Measurements from ENCODE around the gene LEMD3.

LEMD3 gene

DNA sequence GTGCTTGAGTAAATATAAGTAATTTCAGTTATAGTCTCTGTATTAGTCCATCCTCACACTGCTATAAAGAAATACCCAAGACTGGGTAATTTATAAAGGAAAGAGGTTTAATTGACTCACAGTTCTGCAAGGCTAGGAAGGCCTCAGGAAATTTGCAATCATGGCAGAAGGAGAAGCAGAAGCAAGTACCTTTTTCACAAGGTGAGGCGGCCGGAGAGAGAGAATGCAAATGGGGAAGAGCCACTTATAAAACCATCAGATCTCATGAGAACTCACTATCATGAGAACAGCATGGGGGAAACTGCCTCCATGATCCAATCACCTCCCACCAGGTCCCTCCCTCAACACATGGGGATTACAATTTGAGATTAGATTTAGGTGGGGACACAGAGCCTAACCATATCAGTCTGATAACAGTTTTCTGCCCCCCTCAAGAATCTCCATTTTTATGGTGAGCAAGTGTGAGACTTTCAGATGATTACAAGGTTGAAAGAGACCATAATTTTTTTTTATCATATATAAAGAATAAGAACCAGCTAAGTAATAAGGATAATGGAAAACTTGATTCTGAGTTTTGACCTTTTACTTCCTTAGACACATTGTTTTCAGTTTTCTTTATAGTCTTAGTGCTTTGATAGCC, 35.6 kb downstream of the LEMD3 start:
- DNase-seq (ENCODE audit: low read depth in 3 of 3, low spot score in 1 of 3) = no peak

DNA sequence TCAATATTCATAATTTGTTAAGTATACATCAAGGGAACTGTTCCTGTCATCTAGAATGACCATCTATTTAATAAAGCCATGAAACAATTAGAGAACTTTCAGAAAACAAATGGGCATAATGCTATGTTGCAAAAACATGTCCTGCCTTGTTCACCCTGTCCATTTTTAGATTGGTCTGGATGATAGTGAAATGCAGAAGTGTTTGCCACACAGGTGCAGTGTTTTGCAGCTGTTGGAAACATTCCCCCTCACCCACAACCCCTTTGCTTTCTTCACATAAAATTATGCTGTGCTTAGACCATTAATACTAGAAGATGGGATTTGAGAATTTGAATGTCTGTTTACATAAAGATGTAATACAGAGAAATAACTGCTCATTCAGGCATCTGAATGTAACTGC, 36.5 kb downstream of the LEMD3 start:
- no peak for DNase-seq (ENCODE audit: low read depth in 3 of 3, low spot score in 1 of 3)

DNA sequence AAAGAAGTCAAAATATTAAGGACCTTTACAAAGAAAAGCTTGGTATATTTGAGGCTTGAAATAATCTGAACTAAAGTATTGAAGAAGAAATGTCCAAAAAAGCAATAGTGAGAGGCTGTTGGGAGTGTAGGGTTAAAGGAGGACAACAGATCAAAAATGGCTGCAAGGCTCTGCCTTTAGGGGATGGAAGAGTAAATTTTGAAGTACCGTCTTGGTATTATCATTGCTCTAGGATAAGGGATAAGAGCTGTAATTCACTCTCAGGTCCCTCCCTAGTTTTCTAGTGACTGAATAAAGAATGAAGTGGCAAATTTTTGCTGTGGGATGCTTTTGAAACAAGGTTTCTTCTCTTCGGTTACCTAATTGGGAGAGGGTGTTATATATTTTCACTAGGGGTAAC, 38.7 kb downstream of the LEMD3 start:
- DNase-seq (ENCODE audit: low read depth in 3 of 3, low spot score in 1 of 3) = no peak

DNA sequence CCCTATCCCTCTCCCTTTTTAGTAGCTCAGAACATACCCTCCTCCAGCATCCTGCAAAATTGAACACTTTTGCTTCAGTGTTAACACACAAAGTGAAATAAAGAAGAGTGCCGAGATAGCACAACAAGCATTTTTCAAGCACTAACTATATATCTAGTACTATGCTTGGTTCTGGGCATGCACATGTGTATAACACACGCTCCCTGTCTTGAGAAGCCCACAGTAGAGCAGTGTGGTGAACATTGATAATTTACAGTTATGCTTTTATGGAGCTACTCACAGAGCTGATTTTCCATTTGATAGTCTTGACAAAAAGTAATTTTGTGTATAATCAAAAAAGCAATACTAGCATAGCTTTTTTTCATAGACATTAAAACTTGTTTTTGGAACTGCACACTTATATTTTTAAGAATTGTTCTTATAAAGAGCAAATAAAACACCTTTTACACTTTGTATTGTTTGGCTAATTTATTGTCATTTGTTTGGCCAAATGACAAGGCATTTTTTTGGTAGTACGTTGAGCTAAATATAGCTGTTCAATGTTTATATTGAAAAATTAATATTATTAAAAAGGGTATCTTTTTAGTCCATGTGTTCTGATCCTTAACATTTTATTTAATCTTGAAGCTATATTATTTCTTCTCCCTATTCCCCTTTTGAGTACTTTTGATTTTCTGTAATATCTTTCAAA, 39.7 kb downstream of the LEMD3 start:
- DNase-seq (ENCODE audit: low read depth in 3 of 3, low spot score in 1 of 3) = no peak

DNA sequence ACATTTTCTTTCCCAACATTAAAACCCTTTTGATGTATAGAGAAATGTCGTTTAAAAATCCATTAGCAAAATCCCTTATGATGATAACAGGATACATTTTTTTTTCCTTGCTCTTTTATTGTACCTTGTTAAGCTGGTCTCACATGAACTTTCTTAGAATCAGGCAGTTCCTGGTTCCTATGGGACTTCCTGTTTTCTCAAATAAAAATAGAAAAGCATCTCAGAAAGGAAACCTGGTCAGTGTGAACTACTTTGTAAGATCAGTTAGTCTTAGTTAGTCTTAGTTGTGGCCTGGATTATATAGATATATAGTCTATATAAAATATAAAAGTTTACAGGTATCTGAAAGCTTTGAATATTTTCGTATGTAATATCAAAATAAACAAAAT, 40.3 kb downstream of the LEMD3 start:
- DNase-seq (ENCODE audit: low read depth in 3 of 3, low spot score in 1 of 3) = no peak

DNA sequence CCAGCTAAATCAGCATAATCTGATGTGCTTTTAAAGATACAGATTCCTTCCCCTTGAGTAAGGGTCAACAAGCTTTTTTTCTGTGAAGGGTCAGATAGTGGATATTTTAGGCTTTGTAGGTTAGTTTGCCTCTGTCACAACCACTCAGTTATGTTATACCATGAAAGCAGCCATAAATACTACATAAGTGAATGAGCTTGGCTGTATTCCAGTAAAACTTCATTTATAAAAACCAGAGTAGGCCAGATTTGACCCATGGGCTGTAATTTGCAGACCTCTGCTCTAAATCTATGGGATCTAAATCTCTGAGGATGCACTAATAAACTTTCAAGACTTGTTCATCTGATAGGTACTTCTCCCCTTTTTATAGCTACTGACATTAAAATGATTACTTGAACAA, 47.7 kb downstream of the LEMD3 start:
- DNase-seq (ENCODE audit: low read depth in 3 of 3, low spot score in 1 of 3) = no peak

DNA sequence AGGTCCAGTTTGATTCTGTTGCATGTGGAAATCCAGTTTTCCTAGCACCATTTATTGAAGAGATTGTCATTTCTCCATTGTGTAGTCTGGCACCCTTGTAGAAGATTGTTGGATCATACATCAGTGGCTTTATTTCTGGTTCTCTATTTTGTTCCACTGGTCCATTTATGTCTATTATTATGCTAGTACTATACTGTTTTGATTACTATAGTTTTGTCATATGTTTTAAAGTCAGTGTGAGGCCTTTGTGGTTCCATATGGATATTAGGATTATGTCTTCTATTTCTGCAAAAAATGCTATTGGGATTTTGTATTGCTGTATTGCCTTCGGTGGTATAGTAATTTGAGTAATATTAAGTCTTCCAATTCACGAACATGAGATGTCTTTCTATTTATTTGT, 51.4 kb downstream of the LEMD3 start:
- DNase-seq (ENCODE audit: low read depth in 3 of 3, low spot score in 1 of 3) = no peak

DNA sequence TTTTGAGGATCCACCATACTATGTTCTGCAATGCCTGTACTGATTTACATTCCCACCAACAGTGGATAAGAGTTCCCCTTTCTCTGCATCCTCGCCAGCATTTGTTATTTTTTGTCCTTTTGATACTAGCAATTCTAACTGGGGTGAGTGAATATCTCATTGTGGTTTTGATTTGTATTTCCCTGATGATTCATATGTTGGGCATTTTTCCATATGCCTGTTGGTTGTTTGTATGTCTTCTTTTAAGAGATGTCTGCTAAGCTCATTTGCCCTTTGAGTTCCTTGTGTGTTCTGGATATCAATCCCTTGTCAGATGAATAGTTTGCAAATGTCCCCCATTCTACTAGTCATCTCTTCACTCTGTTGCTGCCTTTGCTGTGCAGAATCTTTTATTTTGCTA, 60.1 kb downstream of the LEMD3 start:
- DNase-seq (ENCODE audit: low read depth in 3 of 3, low spot score in 1 of 3) = no peak

DNA sequence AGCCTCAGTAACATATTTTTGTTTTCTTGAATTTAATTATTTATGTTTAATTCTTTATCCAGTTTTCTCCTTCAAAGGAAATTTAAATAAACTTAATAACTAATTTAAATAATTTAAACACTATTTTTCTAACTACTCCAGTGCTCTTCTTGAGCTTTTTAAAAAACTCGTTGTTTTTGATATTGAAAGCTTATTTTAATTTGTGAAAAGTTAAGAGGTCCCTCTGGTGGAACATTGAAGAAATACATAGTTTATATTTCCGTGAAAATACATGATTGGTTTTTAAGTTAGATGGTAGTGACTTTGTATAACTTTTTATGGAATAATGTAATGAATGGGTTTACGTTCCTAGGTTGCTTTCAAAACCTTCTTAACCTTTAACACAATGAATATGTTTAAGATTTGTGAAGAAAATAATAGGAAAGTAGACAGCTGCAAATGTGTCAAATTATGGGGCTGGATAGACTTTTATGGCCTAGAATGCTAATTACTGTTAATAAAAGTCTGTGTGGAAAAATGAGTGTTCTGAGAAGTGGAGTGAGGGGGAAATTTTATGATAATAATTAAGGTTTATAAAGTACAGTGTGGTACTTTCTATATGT, 63.2 kb downstream of the LEMD3 start:
- no peak for DNase-seq (ENCODE audit: low read depth in 3 of 3, low spot score in 1 of 3)

DNA sequence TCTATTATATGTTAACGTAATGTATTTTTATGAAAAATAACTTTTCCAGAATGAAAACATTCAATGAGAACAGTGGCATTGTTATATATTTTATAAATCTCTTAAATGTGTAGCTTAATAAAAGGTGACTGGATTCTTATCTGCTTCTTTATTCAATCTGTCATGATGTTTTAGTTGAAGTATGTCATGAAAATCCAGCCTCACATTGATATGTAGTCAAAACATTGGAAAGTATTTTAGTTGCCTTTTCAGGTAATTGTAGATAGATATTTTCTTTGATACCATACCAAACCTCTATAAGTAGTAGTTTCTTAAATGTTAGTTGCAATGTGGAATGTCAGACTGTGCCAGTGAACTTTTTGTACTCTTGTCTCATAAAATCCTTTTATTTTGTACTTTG, 67.8 kb downstream of the LEMD3 start:
- DNase-seq (ENCODE audit: low read depth in 3 of 3, low spot score in 1 of 3) = no peak

DNA sequence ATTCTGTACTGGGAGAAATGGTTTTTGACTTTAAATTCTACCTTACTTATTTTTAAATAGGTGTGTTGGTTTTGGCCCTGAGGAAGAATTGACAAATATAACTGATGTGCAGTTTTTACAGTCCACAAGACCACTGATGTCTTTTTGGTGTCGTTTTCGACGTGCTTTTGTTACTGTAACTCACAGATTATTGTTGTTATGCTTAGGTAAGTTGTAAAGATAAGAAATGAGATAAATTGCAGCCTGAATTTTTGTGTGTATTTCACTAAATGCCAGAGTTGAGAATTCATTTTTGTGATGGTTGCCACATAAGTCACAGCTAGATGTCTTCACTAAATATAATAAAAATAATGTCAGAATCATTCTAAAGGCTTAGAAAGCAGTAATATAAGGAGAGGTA, 69.2 kb downstream of the LEMD3 start:
- DNase-seq (ENCODE audit: low read depth in 3 of 3, low spot score in 1 of 3) = no peak

DNA sequence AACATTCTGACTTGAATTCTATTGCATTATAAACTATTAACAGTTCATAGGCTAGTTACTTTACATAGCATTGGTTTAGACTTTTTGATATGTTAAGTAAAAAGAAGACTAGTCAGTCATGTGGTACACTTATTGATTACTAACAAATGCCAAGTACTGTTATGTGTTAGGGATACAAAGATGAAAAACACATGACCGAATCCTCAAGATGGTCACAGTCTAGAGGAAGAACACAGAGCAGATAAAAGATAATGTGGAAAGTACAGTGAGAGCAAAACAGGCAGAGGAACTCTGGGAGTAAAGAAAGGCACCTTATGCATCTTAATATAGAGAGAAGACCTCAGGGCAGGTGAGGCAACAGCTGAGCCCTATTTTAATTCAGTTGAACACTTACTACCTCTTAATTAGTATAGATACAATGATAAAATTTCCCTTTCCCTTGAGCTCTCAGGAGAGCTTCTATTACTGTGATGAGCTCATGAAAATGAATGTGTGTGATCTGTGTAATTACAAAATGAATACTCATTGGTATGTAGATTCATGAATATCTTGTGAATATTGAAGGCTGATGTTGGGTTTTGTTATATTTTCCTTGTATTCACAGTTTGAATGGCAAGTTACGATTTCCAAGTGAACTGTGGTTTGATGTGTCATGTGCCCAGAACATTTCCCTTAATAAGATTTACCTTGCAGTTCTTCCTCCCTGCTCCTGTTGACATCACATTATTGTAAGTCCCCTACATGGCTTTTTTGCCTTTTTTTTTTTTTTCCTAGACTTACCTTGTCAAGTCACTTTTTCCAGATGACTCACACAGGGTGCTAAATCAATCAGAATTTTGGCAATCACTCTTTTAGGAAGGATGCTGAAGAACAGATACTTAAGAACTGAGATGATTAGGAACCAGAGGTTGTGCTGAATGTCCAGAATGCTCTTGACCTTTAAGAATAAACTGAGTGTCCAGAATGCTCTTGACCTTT, 79.6 kb downstream of the LEMD3 start:
- DNase-seq (ENCODE audit: low read depth in 3 of 3, low spot score in 1 of 3) = no peak

DNA sequence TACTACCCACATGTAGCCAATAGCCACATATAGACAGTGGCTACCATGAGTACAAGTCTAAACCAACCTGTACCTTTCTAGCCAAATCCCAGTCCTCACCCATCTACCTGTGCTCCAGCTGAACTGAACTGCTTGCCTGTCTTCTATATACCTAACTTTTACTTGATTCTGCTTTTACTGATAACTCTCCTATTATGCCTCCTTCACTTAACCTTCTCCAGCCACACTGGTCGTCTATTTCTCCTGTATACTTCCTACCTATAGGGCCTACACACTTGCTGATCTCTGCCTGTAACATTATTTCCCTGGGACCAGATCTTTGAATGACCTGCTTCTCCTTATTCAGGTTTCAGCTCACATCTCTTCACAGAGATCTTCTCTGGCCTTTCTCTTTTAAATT, 83.1 kb downstream of the LEMD3 start:
- DNase-seq (ENCODE audit: low read depth in 3 of 3, low spot score in 1 of 3) = no peak

DNA sequence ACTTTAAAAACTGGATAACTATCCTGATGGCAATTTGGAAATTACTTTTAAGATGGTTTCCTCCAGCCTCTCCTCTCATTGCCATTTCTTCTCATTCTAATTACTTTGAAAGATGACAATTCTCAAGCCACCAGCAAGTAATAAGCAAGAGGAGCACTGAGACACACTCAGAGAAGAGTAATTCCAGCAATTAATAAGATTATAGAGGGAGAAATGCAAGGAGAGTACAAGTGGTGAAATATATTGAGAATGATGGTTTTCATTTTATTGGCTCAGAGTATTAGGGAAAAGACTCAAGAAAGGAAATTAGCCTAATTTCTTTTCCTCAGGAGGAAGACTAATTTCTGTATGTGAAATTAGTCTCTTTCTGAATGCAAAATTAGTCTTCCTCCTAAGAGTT, 88.6 kb downstream of the LEMD3 start:
- no peak for DNase-seq (ENCODE audit: low read depth in 3 of 3, low spot score in 1 of 3)

DNA sequence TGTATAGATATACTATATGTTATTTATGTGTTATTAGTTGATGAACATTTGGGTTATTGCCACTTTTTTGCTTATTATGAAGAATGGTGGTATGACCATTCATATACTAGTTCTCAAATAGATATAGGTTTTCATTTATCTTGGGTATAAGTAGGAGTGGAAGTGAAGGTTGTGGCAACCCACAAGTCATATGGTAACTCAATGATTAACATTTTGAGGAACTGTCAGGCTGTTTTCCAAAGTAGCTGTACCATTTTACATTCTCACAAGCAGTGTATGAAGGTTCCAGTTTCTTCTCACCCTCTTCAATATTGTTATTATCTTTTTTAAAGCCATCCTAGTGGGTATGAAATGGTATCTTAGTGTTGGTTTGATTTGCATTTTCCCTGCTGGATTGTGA, 90.1 kb downstream of the LEMD3 start:
- DNase-seq (ENCODE audit: low read depth in 3 of 3, low spot score in 1 of 3) = no peak

DNA sequence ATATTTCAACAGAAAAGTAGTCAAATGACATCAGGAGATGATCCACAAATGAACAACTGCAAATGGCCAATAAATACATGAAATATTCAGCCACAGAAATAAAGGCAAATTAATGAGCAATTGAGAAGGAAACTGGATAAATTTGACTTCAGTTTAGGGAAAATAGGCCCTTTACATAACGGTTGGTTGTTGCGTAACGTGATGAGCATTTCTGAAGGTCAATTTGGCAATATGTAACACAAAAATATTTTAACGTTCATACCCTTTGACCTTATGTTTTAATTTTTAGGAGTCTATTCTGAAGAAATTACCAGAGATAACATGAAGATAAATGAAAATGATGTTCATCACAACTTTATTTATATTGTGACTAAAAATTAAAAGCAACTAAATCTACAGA, 94.4 kb downstream of the LEMD3 start:
- DNase-seq (ENCODE audit: low read depth in 3 of 3, low spot score in 1 of 3) = no peak

DNA sequence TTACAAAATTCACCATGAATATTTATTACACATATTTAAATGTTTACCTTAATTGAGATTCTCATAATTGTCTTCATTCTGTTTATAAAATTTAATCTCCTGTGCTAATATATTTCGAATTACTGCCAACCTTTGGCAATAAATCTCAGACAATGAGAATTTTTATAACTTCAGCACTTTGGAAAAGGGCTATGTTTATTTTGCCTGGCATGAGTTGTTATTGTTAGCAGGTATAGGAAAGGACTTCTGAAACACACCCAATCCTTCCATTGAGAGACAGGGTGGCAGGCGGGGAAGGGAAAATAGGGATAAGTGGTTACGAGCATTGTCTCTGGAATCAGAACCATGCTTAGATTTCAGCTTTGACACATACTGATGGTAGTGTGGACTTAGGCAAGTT, 97.0 kb downstream of the LEMD3 start:
- no peak for DNase-seq (ENCODE audit: low read depth in 3 of 3, low spot score in 1 of 3)

DNA sequence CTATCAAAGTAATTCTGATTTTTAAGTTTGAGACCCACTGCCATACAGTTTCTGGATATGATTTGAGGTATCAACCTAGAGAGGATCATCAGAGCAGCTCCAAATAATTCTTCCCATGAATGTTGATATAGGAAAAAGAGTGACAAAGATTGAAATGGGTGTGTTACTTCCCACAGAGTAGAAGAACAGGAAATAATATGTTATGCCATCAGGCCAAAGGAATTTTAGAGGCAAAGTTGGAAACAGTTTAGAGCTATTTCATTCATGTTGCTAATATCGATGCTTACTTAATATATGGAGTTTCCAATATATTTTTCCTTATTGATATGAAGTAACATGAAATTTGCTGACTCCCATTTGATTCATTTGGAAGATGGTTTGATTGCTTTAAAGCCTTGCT, 100.2 kb downstream of the LEMD3 start:
- DNase-seq (ENCODE audit: low read depth in 3 of 3, low spot score in 1 of 3) = no peak

DNA sequence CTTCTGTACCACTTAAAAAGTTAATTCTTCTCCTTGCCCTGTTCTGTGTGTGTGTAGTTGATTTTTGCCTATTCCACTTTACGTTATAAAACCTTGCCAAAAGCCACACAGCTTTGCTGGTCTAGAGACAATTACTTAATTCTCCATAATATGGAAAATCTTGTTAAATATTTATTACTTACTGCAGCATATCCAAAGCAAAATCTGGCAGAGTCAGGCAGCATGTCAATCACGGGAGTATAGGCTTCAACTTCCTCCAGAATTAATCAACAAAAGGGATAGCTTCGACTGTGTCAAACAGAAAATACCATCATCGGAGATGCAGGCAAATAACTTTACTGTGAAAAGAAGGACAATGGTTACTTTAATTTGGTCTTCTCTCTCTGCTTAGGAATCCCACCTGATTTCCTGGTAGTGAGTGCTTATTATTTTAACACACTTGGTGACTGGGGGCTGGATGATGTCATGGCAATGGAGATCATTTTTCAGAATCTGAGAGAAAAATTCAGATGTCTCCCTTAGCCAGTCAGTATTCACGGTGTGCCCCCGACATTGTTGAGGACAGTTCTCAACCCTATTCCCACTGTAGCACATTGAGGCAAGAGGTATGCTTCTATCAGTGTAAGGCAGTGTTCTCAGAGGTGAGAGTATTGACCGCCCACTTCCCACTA, 105.4 kb downstream of the LEMD3 start:
- DNase-seq (ENCODE audit: low read depth in 3 of 3, low spot score in 1 of 3) = no peak

DNA sequence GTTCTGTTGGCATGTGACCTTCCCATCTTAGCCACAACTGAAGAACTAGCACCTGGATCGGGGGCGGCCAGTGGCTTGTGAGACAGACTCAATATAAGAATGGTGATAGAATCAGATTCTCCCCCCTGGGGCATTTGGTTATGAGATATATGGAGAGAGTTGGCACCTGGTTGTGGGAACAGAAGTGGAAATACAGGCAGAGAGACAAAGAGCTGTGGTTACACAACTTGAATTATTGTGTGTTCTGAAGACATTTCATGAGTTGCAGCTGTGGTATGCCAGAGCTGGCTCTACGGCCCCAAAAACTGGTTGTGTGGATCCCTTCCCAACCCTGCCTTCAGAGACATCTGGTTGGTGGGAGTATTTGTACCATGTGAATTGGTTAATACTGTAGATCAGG, 106.2 kb downstream of the LEMD3 start:
- DNase-seq (ENCODE audit: low read depth in 3 of 3, low spot score in 1 of 3) = no peak

DNA sequence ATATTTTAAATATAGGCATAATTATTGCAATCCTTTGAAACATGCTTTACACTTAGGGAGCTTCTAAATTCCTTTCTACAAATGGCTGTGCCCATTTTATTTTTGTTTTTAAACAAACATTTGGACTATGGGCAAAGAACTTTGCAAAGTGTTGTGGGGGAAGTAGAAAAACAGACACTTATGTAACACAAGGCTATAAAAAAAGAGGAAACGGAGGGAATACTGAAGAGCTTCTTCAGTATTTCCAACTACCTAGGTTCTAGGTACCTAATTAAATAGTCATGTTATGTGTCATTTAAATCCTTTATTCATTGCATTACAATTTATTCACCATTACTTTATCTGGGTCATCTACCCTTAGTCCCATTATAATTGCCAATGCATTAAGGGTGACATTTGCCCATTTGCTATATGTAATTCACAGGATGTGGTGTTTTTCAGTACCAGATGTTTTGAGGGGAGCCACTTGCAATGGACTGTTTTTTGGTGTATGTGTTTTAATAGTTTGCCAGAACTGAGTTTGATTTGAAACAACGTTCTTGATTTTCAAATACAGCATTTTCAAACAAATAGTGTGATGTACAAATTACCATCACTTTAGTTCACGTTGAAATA, 107.6 kb downstream of the LEMD3 start:
- no peak for DNase-seq (ENCODE audit: low read depth in 3 of 3, low spot score in 1 of 3)

All from stimulated activated CD4-positive, alpha-beta T cell treated with anti-CD3 and anti-CD28 coated beads, TNF-alpha, amount 100 ng/mL, for 1 hour (primary cell).